Liver (tissue), 3 donors: ENCODE data around the gene OR5K2.

ENCODE experiments used
- TAF1 ChIP-seq: conservative IDR thresholded peaks from 2 replicates; pipeline ENCODE4 v1.6.1; 2016; ENCODE audit warnings: antibody characterized with exemption, mild to moderate bottlenecking
- TF ChIP-seq, protein P1 (sequence below): fragments of 150-350 bp; IDR thresholded peaks from 2 replicates; pipeline ENCODE4 v1.5.1; 2017; ENCODE audit warnings: improper control_type of control experiment, low read depth, low read length; ENCODE audit not compliant: missing input control
- donor health status: healthy.
- donor health status: healthy.

DNA sequence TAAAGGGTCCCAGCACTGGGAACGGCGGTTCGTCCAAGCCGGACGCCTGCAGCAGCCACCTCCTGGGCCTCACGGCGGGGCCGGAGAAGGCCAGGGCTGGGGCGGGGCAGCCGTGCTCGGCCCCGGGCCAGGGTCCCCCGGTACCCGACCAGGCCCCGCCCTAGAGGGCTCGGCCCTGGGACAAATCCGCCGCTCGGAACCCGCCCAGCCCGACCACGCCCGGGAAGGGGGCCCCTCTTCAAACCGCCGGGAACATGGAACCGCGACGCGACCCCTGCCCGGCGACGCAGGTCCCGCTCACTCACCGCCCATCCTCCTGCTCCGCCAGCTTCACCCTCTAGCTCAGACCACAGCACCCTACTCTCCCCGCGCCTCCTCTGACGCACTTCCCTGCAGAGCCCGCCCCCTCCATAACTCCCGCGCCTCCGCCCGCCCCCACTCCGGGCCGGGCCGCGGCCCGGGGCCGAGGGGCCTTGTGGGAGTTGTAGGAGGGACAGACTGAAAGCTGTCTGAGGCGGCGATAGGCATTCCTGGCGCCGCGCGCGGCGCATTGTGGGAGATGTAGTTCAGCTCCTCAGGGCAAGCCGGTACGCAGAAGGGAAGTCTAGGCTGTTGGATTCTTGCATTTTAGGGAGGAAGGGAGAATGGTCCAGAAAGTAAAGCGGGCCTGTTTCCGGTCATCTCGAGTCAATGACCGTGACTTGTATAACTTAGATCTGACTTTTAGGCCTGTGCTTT lies 25.2 kb downstream of the OR5K2 start, which contains the start of gene CLDND1:
- TF ChIP-seq, protein P1, sequence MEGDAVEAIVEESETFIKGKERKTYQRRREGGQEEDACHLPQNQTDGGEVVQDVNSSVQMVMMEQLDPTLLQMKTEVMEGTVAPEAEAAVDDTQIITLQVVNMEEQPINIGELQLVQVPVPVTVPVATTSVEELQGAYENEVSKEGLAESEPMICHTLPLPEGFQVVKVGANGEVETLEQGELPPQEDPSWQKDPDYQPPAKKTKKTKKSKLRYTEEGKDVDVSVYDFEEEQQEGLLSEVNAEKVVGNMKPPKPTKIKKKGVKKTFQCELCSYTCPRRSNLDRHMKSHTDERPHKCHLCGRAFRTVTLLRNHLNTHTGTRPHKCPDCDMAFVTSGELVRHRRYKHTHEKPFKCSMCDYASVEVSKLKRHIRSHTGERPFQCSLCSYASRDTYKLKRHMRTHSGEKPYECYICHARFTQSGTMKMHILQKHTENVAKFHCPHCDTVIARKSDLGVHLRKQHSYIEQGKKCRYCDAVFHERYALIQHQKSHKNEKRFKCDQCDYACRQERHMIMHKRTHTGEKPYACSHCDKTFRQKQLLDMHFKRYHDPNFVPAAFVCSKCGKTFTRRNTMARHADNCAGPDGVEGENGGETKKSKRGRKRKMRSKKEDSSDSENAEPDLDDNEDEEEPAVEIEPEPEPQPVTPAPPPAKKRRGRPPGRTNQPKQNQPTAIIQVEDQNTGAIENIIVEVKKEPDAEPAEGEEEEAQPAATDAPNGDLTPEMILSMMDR, result no peak
- no peak for TF ChIP-seq TAF1
